ENCODE data around the gene LYRM9.

GRCh38 chr17:27860971-27861664, 32.0 kb downstream of the LYRM9 start:
- TF ChIP-seq EZH2 (IDR thresholded peaks at IDR 0.05), result no peak
- TF ChIP-seq POLR2AphosphoS5 (IDR thresholded peaks at IDR 0.05; ENCODE audit: borderline replicate concordance, low read depth, low read length), result no peak

All from SK-N-MC (cell line).